GM18526 (cell line): ENCODE results near the gene SLC23A2.

Source experiments
- POLR2A ChIP-seq: IDR thresholded peaks from 3 replicates; pipeline ENCODE4 v1.6.1; 2011; ENCODE audit not compliant: insufficient read length; ENCODE audit errors: extremely low read depth

The SLC23A2 gene

DNA sequence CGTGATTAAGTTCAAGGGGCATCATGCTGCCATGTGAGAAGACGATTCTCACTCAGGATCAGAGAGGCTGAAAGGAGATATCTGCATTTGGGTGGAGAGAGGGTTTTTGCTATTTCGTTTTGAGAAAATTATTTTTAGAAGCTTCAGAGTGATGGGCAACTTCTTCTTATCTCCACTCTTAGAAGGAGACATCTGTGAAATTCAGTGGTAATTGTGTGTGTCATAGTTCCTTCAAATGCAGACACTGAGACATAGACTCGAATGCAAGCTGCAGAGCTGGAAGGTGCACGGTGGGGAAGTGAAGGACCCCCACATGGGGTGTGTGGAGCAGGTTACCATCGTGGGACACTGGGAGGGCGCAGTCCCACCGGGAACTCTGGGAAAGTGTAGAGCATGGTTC is 162.8 kb downstream of the SLC23A2 start:
- TF ChIP-seq POLR2A: no peak

DNA sequence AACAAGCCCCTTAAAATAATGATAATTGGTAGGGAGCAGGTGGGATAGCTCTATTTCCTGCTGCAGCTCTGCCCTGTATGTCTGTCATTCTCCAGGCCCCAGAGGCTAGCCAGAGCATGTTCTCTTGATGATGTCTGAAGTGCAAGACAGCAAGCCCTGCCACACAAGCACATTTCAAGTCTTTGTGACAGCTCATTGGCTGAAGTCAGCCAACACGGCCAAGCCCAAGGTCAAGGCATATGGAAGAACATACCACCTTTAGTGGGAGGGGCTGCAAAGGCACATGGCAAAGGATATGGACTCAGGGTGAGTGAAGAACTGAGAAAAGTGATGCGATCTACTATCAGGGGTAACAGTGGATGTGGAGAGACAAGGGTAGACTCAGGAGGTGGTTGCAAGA is 163.6 kb downstream of the SLC23A2 start:
- TF ChIP-seq POLR2A: no peak

- no peak for TF ChIP-seq POLR2A
Measured at GRCh38 chr20:4836935-4837334, 164.4 kb downstream of the SLC23A2 start.

GRCh38 chr20:4836473-4836872 is 164.8 kb downstream of the SLC23A2 start:
- no peak for TF ChIP-seq POLR2A

GRCh38 chr20:4835244-4836177 is 165.8 kb downstream of the SLC23A2 start:
- no peak for TF ChIP-seq POLR2A

- no peak for TF ChIP-seq POLR2A
Measured at GRCh38 chr20:4833074-4833728, 168.1 kb downstream of the SLC23A2 start.

DNA sequence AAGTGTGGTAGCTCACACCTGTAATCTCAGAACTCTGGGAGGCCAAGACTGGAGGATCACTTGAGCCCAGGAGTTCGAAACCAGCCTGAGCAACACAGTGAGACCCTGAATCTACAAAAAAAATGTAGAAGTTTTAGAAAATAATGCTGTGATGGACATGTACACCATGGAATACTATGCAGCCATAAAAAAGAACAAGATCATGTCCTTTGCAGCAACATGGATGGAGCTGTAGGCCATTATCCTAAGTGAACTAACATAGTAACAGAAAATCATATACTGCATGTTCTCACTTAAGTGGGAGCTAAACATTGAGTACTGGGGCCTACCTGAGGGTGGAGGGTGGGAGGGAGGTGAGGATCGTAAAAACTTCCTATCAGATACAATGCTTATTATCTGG is 168.8 kb downstream of the SLC23A2 start:
- no peak for TF ChIP-seq POLR2A

DNA sequence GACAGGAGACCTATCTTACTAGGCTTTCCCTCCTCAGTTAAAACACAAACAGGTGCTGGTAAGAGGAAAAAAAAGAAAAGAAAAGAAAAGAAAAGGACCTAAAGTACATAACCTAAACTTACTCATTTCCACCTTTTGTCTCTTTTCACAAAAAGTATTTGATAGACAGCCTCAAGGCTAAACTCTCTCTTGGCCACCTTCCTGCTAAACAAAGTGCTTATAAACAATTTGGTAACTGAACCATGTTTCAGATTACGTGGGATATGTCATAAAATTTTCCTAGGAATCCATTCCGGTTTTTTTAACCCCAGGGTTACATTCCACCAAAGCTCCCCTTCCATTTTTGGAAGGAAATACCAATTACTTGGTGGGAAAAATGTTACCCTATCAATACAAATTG is 170.6 kb downstream of the SLC23A2 start:
- TF ChIP-seq POLR2A: no peak

DNA sequence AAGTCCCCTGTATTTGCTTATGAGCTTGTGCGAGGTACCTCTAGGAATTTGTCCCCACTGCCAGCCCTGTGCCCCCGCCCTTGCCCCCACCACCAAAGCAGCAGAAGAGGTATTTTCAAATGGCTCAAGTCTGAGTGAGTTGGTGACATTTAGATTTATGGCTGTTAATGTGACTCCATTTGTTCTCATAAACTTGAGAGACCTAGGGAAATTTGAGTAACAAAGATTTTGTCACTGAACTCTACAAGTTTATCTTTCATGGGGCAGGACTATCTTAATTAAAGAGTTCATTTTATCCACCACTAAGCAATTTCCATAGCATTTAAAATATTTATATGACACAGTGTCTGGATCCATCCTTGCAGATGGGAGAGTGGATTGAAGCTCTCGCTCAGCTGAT is 171.1 kb downstream of the SLC23A2 start:
- TF ChIP-seq POLR2A: no peak

- TF ChIP-seq POLR2A: no peak
Measured at GRCh38 chr20:4829514-4830215, 171.6 kb downstream of the SLC23A2 start.

GRCh38 chr20:4828830-4829513 is 172.3 kb downstream of the SLC23A2 start:
- no peak for TF ChIP-seq POLR2A

- TF ChIP-seq POLR2A: no peak
Measured at GRCh38 chr20:4821590-4821989, 179.7 kb downstream of the SLC23A2 start.

DNA sequence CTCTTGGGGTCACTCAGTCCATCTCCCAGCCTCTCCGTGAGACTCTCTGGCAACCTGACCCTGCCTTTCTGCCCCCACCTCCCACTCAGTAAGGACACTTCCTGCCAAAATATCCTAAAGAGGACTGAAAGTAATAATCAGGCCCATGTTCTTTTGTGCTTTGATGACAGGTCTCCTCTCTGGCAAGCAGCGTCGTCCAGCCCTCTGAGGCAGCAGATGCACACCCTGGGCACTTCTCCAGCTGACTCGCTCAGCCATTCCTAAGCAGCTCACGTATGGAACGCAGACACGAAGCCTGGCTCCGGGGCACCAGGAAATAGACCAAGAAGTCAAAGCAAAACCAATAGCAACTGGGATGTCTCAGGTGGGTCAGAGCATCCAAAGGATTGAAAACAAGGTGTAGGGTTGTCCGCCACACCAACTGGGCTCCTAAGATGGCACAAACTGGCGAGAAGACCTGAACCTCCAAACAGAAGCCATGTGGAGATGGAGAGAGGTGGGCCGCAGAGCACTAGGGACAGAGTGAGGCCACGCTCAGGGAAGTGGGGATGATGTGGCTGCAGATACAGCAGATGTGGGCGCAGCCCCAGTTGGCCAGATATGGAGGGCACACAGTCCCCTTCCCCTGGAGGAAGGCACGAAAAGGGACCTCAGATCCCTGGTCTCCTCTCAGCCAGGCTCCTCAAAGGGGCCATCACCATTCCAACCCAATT is 180.3 kb downstream of the SLC23A2 start:
- TF ChIP-seq POLR2A: no peak

GRCh38 chr20:4819901-4820300 is 181.4 kb downstream of the SLC23A2 start:
- TF ChIP-seq POLR2A: no peak
